ENCODE results near the gene SELENBP1. TPM values are rescaled to one million over a fixed set of nuclear protein-coding genes. Genes with fewer than 3 reads are reported as not detected.

SELENBP1 gene
- total and polyA plus RNA-seq, 9 of the 15 experiments (the other 6 are each of a cell fraction or from before 2014, with no cell fraction given), result 25.8 to 81.2 (median 47.1) TPM

DNA sequence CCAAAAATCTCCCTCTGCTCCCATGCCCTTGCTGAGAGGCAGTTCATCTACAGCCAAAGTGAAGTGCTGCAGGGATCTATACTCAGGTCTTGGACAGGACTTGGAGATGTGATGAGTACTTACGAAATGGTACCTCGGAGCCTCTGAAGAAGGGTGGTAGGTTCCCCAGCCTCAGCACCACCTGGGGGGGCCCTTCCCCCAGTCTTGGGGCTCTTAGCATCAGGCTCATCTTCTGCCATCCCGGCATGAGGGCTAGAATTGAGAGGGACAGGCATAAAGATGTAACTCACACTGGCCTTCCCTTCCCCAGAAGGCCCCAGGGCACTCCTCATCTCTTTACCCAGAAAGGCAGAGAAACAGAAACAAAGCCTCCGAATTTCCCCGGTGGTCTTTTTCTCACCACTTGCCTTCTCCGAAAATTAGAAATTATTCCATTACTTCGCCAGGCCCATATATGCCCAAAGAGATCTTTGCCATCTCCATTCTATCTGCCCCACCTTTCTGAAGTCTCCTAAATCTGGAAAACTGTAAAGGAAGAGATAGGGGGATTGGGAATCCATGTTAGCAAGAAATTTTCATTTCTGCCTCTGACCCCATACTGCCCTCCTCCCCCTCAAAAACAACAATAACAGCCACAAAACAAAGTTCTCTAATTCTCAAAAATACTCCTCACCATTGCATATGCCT is 26.3 kb downstream of the SELENBP1 start:
- H3K9me1 ChIP-seq (ENCODE audit: control insufficient read depth, insufficient read depth, low read length), result no peaks in the 10 kb centered on the region
- peak overlapping the region; percentile 54 for H3K4me3 ChIP-seq
- H3K27ac ChIP-seq (ENCODE audit: extremely low read depth, low read depth, low read length), result peak overlapping the region; percentile 95
- peak overlapping the region; percentile 81 to 83; a peak in 3 of 4 replicates for H3K9ac ChIP-seq (ENCODE audit: insufficient read depth in 1 of 2, low read depth in 2 of 2, low read length in 2 of 2)
- ChIA-PET CTCF (ENCODE audit: low intra/inter-chr PET ratio) (no interaction called here), POLR2A (interaction anchor here (0.5 to 2.3 kb wide), 3 partner anchors 18 to 773 kb away, joined by 3 to 9 read pairs (median 3); partner anchors contain the start of gene PI4KB)
- H2AFZ ChIP-seq (ENCODE audit: low read depth, low read length), result peak overlapping the region; percentile 98
- TSS peak; percentile 80 for BruUV-seq (replicated peaks)
- intact Hi-C loops (cut with micrococcal nuclease) (loop anchor here (2.0 to 10.0 kb wide), 3 partner anchors 53 to 389 kb away; partner anchors contain the start of genes PSMB4 and ZNF687), in situ Hi-C loops (cut with MboI) (no loop called here)
- ATAC-seq (no peak), DNase-seq (ENCODE audit: extremely low read depth in 1 of 4, low spot score in 3 of 4) (peak in 2 of 4 experiments; percentile 22 to 44), FAIRE-seq (no peak)
- H3K27me3 ChIP-seq (ENCODE audit: control insufficient read depth in 2 of 2, insufficient read depth in 2 of 2, low read length in 2 of 2), result no peaks in the 10 kb centered on the region
- peaks cover 33% of the 10 kb centered on the region; the same call in 2 of the 3 replicates for H3K36me3 ChIP-seq (ENCODE audit: control insufficient read depth, insufficient read depth, low read length)
- no peaks in the 10 kb centered on the region for H3K9me3 ChIP-seq (replicated peaks; ENCODE audit: control insufficient read depth, insufficient read depth, low read depth, low read length)
- H4K20me1 ChIP-seq (replicated peaks; ENCODE audit: control insufficient read depth, insufficient read depth, low read length), result no peaks in the 10 kb centered on the region
- peaks cover 0 to 13% of the 10 kb centered on the region in 2 experiments; a peak in 3 of 5 replicates for H3K4me1 ChIP-seq (replicated peaks in 1 of 2; ENCODE audit: control insufficient read depth in 2 of 2, insufficient read depth in 2 of 2, low read length in 2 of 2)
- peaks cover 10% of the 10 kb centered on the region for H3K79me2 ChIP-seq (ENCODE audit: control insufficient read depth, insufficient read depth, low read length)
- WGBS (ENCODE audit: insufficient coverage, low coverage, missing lambda C conversion rate), result 59% methylated on average over 7 of the region's 7 CpGs
- H3K4me2 ChIP-seq (ENCODE audit: insufficient read depth, low read length), result peak overlapping the region; percentile 95
- TF ChIP-seq FOXK1 (CRISPR knock-in tag; IDR thresholded peaks at IDR 0.05; ENCODE audit: borderline replicate concordance), result no peak
- TF ChIP-seq SMAD4 (CRISPR knock-in tag; conservative IDR thresholded peaks at IDR 0.05), result 0 out of 2 replicates have a peak, but pooled peaks have one; percentile 1
- TF ChIP-seq NFRKB (IDR thresholded peaks at IDR 0.05; ENCODE audit: low read depth), result 0 out of 2 replicates have a peak, but pooled peaks have one; percentile 74
- no peak for TF ChIP-seq ZNF584 (CRISPR knock-in tag; IDR thresholded peaks at IDR 0.05; ENCODE audit: low read depth)
- TF ChIP-seq STAG1 (CRISPR knock-in tag; IDR thresholded peaks at IDR 0.05; ENCODE audit: borderline replicate concordance), result 0 out of 2 replicates have a peak, but pooled peaks have one; percentile 9
- TF ChIP-seq EZH2 (IDR thresholded peaks at IDR 0.05; ENCODE audit: borderline replicate concordance, low read depth, low read length), result no peak
- no peak for TF ChIP-seq PRMT5 (CRISPR knock-in tag; IDR thresholded peaks at IDR 0.05)
- no peak for TF ChIP-seq ZNF586 (CRISPR knock-in tag; conservative IDR thresholded peaks at IDR 0.05)
- TF ChIP-seq RAD21 (CRISPR knock-in tag; conservative IDR thresholded peaks at IDR 0.05 in 1 of 2, IDR thresholded peaks at IDR 0.05 in 1 of 2), result peak in 1 of 2 experiments; percentile 52; a peak in 2 of 4 replicates
- no peak for TF ChIP-seq TAF7 (tag; IDR thresholded peaks at IDR 0.05)
- TF ChIP-seq CTCF (IDR thresholded peaks at IDR 0.05 in 2 of 3, conservative IDR thresholded peaks at IDR 0.05 in 1 of 3; ENCODE audit: insufficient read depth in 2 of 3, low read depth in 1 of 3, low read length in 3 of 3), result peak in 2 of 3 experiments; percentile 24 to 44; a peak in 2 of 6 replicates
